GM21576 (cell line): Measurements from ENCODE around the gene NAT8.
"Not testable (repeated sequence)": the region's sequence is repeated elsewhere in the genome, so short reads cannot be mapped to it uniquely, and the experiment has no call there.

Experiments
- ATAC-seq: cut with Tn5 transposase; IDR thresholded peaks from one replicate; pipeline ENCODE4 v1.9.1; 2021; ENCODE audit warnings: mild to moderate bottlenecking, moderate library complexity; ENCODE audit not compliant: unreplicated experiment

NAT8 gene

GRCh38 chr2:73638429-73638828 lies 3.8 kb downstream of the NAT8 start:
- ATAC-seq, result no peak

GRCh38 chr2:73636977-73637376 lies 5.2 kb downstream of the NAT8 start:
- ATAC-seq, result not testable (repeated sequence)

- peak; percentile 54 for ATAC-seq
Observed at GRCh38 chr2:73630662-73631266, 11.5 kb downstream of the NAT8 start.

GRCh38 chr2:73628493-73628892 lies 13.7 kb downstream of the NAT8 start:
- ATAC-seq, result peak; percentile 58

GRCh38 chr2:73626237-73626636 lies 16.0 kb downstream of the NAT8 start:
- not testable (repeated sequence) for ATAC-seq

- not testable (repeated sequence) for ATAC-seq
Observed at GRCh38 chr2:73624625-73625024, 17.6 kb downstream of the NAT8 start.

GRCh38 chr2:73624036-73624435 lies 18.2 kb downstream of the NAT8 start:
- not testable (repeated sequence) for ATAC-seq

GRCh38 chr2:73619925-73620324 lies 22.3 kb downstream of the NAT8 start:
- not testable (repeated sequence) for ATAC-seq

GRCh38 chr2:73614997-73615396 lies 27.2 kb downstream of the NAT8 start:
- ATAC-seq, result no peak

- ATAC-seq, result no peak
Observed at GRCh38 chr2:73614105-73614504, 28.1 kb downstream of the NAT8 start.

- ATAC-seq, result no peak
Observed at GRCh38 chr2:73611867-73612266, 30.4 kb downstream of the NAT8 start.

- no peak for ATAC-seq
Observed at GRCh38 chr2:73611193-73611592, 31.0 kb downstream of the NAT8 start.

GRCh38 chr2:73610111-73610510 lies 32.1 kb downstream of the NAT8 start:
- ATAC-seq, result no peak

GRCh38 chr2:73604589-73604988 lies 37.6 kb downstream of the NAT8 start:
- ATAC-seq, result not testable (repeated sequence)

GRCh38 chr2:73603099-73603588 lies 39.1 kb downstream of the NAT8 start:
- ATAC-seq, result not testable (repeated sequence)

- no peak for ATAC-seq
Observed at GRCh38 chr2:73601780-73602179, 40.4 kb downstream of the NAT8 start.

GRCh38 chr2:73594251-73594650 lies 48.0 kb downstream of the NAT8 start:
- no peak for ATAC-seq

GRCh38 chr2:73593680-73594079 lies 48.5 kb downstream of the NAT8 start:
- ATAC-seq, result no peak
